ENCODE results near the gene A1BG.

- TF ChIP-seq CTCF (IDR thresholded peaks at IDR 0.05) (no peak), POLR2A (IDR thresholded peaks at IDR 0.05) (no peak)
Observed at GRCh38 chr19:58374200-58374599, 20.9 kb upstream of the A1BG start.

All from right lobe of liver (tissue), 4 donors.